ENCODE measurements around the gene CBLB. TPM values are rescaled to one million over a fixed set of nuclear protein-coding genes. Genes with fewer than 3 reads are reported as not detected.

The CBLB gene
- total and polyA plus RNA-seq, 3 experiments from 2014 or later = 67.7 to 113 (median 112) TPM

GRCh38 chr3:105883798-105884377, 15.1 kb upstream of the CBLB start:
- Mint-ChIP-seq H3K4me3 (peak overlapping the region in 6 of 7 donors; percentile 12 to 90 (median 88)), H3K27ac (peak overlapping the region in 3 of 8 donors; percentile 4 to 92 (median 91)), H3K27me3 (no peaks in the 10 kb centered on the region), H3K36me3 (peaks cover 0 to 3% (median 2%) of the 10 kb centered on the region in 3 donors), H3K9me3 (no peaks in the 10 kb centered on the region), H3K4me1 (peaks cover 10 to 22% (median 18%) of the 10 kb centered on the region in 3 donors)
- H3K4me3 ChIP-seq (ENCODE audit: low read length) = no peak overlapping the region
- no peaks in the 10 kb centered on the region for H3K27me3 ChIP-seq (ENCODE audit: insufficient read depth, low read length, poor library complexity, severe bottlenecking)
- no peak overlapping the region for H3K27ac ChIP-seq (ENCODE audit: low read depth, low read length)
- no peak for DNase-seq
- CTCF ChIA-PET = interaction anchor here (1.1 kb wide), 1 partner anchor 16 kb away, joined by 4 read pairs; no protein-coding TSS in a partner anchor
- H3K36me3 ChIP-seq (ENCODE audit: insufficient read depth, low read length) = no peaks in the 10 kb centered on the region
- no peaks in the 10 kb centered on the region for H3K4me1 ChIP-seq (ENCODE audit: insufficient read depth, low read length)
- no peaks in the 10 kb centered on the region for H3K9me3 ChIP-seq (ENCODE audit: low read length)
- POLR2A ChIA-PET = no interaction called here

GRCh38 chr3:105880681-105881290, 12.0 kb upstream of the CBLB start:
- no peaks in the 10 kb centered on the region for H3K36me3 ChIP-seq (ENCODE audit: insufficient read depth, low read length)
- peaks cover 0 to 2% (median 1%) of the 10 kb centered on the region in 3 donors for H3K36me3 Mint-ChIP-seq
- H3K4me3 ChIP-seq (ENCODE audit: low read length) = no peak overlapping the region
- no peaks in the 10 kb centered on the region for H3K27me3 Mint-ChIP-seq
- H3K27ac ChIP-seq (ENCODE audit: low read depth, low read length) = no peak overlapping the region
- no peak overlapping the region for H3K27ac Mint-ChIP-seq
- no peak overlapping the region for H3K4me3 Mint-ChIP-seq
- H3K9me3 ChIP-seq (ENCODE audit: low read length) = no peaks in the 10 kb centered on the region
- DNase-seq = no peak
- ChIA-PET CTCF (no interaction called here), POLR2A (interaction anchor here (0.8 kb wide), 1 partner anchor 11 kb away, joined by 4 read pairs; no protein-coding TSS in a partner anchor)
- H3K27me3 ChIP-seq (ENCODE audit: insufficient read depth, low read length, poor library complexity, severe bottlenecking) = no peaks in the 10 kb centered on the region
- H3K4me1 ChIP-seq (ENCODE audit: insufficient read depth, low read length) = peaks cover 21% of the 10 kb centered on the region
- H3K9me3 Mint-ChIP-seq = peaks cover 0 to 1% (median 0%) of the 10 kb centered on the region in 5 donors
- H3K4me1 Mint-ChIP-seq = peaks cover 29 to 49% (median 45%) of the 10 kb centered on the region in 3 donors

GRCh38 chr3:105878061-105878460, 9.2 kb upstream of the CBLB start:
- Histone ChIP-seq H3K4me3 (ENCODE audit: low read length) (no peak overlapping the region), H3K9me3 (ENCODE audit: low read length) (no peaks in the 10 kb centered on the region), H3K27ac (ENCODE audit: low read depth, low read length) (no peak overlapping the region), H3K27me3 (ENCODE audit: insufficient read depth, low read length, poor library complexity, severe bottlenecking) (no peaks in the 10 kb centered on the region), H3K36me3 (ENCODE audit: insufficient read depth, low read length) (no peaks in the 10 kb centered on the region), H3K4me1 (ENCODE audit: insufficient read depth, low read length) (peaks cover 23% of the 10 kb centered on the region)
- Mint-ChIP-seq H3K36me3 (peaks cover 0 to 2% (median 0%) of the 10 kb centered on the region in 3 donors), H3K9me3 (peaks cover 0 to 1% (median 0%) of the 10 kb centered on the region in 5 donors), H3K27me3 (no peaks in the 10 kb centered on the region), H3K4me3 (peak overlapping the region in 5 of 7 donors; percentile 27 to 62 (median 41)), H3K4me1 (peaks cover 30 to 48% (median 44%) of the 10 kb centered on the region in 3 donors), H3K27ac (peak overlapping the region in 5 of 8 donors; percentile 19 to 84 (median 46))
- ChIA-PET POLR2A (no interaction called here), CTCF (no interaction called here)
- no peak for DNase-seq

- Mint-ChIP-seq H3K4me1 (peaks cover 28 to 42% (median 38%) of the 10 kb centered on the region in 3 donors), H3K9me3 (peaks cover 0 to 1% (median 0%) of the 10 kb centered on the region in 5 donors), H3K36me3 (no peaks in the 10 kb centered on the region), H3K27me3 (no peaks in the 10 kb centered on the region), H3K27ac (peak overlapping the region; percentile 63 to 95 (median 76)), H3K4me3 (peak overlapping the region; percentile 68 to 82 (median 79))
- Histone ChIP-seq H3K27ac (ENCODE audit: low read depth, low read length) (no peak overlapping the region), H3K9me3 (ENCODE audit: low read length) (no peaks in the 10 kb centered on the region), H3K27me3 (ENCODE audit: insufficient read depth, low read length, poor library complexity, severe bottlenecking) (no peaks in the 10 kb centered on the region), H3K4me3 (ENCODE audit: low read length) (peak overlapping the region; percentile 10), H3K36me3 (ENCODE audit: insufficient read depth, low read length) (no peaks in the 10 kb centered on the region), H3K4me1 (ENCODE audit: insufficient read depth, low read length) (peaks cover 23% of the 10 kb centered on the region)
- no peak for DNase-seq
- CTCF ChIA-PET = no interaction called here
- POLR2A ChIA-PET = interaction anchor here (0.8 kb wide), 1 partner anchor 8 kb away, joined by 4 read pairs; the partner anchor contains the start of gene CBLB
Measured at GRCh38 chr3:105877336-105877910, 8.6 kb upstream of the CBLB start.

- H3K4me1 Mint-ChIP-seq = peaks cover 31 to 38% (median 36%) of the 10 kb centered on the region in 3 donors
- DNase-seq = peak in 2 of 5 donors; percentile 18 to 25
- H3K27me3 ChIP-seq (ENCODE audit: insufficient read depth, low read length, poor library complexity, severe bottlenecking) = no peaks in the 10 kb centered on the region
- H3K36me3 Mint-ChIP-seq = no peaks in the 10 kb centered on the region
- no peak overlapping the region for H3K27ac ChIP-seq (ENCODE audit: low read depth, low read length)
- H3K4me1 ChIP-seq (ENCODE audit: insufficient read depth, low read length) = peaks cover 23% of the 10 kb centered on the region
- peak overlapping the region; percentile 68 to 82 (median 79) for H3K4me3 Mint-ChIP-seq
- H3K27ac Mint-ChIP-seq = peak overlapping the region; percentile 63 to 95 (median 76)
- H3K9me3 ChIP-seq (ENCODE audit: low read length) = no peaks in the 10 kb centered on the region
- peaks cover 0 to 1% (median 0%) of the 10 kb centered on the region in 5 donors for H3K9me3 Mint-ChIP-seq
- H3K36me3 ChIP-seq (ENCODE audit: insufficient read depth, low read length) = no peaks in the 10 kb centered on the region
- H3K4me3 ChIP-seq (ENCODE audit: low read length) = peak overlapping the region; percentile 10
- CTCF ChIA-PET = no interaction called here
- POLR2A ChIA-PET = interaction anchor here (0.8 kb wide), 1 partner anchor 8 kb away, joined by 4 read pairs; the partner anchor contains the start of gene CBLB
- no peaks in the 10 kb centered on the region for H3K27me3 Mint-ChIP-seq
Measured at GRCh38 chr3:105876780-105877327, 8.0 kb upstream of the CBLB start.

GRCh38 chr3:105869861-105870755, 1.3 kb upstream of the CBLB start:
- no peaks in the 10 kb centered on the region for H3K9me3 ChIP-seq (ENCODE audit: low read length)
- peak overlapping the region; percentile 73 to 100 (median 95) for H3K4me3 Mint-ChIP-seq
- H3K36me3 Mint-ChIP-seq = peaks cover 4 to 37% (median 7%) of the 10 kb centered on the region in 3 donors
- no peaks in the 10 kb centered on the region for H3K36me3 ChIP-seq (ENCODE audit: insufficient read depth, low read length)
- DNase-seq = no peak
- H3K9me3 Mint-ChIP-seq = no peaks in the 10 kb centered on the region
- H3K27ac Mint-ChIP-seq = peak overlapping the region; percentile 87 to 99 (median 97)
- no peaks in the 10 kb centered on the region for H3K27me3 ChIP-seq (ENCODE audit: insufficient read depth, low read length, poor library complexity, severe bottlenecking)
- peak overlapping the region; percentile 88 for H3K4me3 ChIP-seq (ENCODE audit: low read length)
- peaks cover 28% of the 10 kb centered on the region for H3K4me1 ChIP-seq (ENCODE audit: insufficient read depth, low read length)
- ChIA-PET CTCF (interaction anchor here (1.5 kb wide), 1 partner anchor 47 kb away, joined by 3 read pairs; no protein-coding TSS in a partner anchor), POLR2A (interaction anchor here (1.0 to 2.6 kb wide), 4 partner anchors 11 to 117 kb away, joined by 4 to 8 read pairs (median 6); no protein-coding TSS in a partner anchor)
- H3K4me1 Mint-ChIP-seq = peaks cover 24 to 43% (median 34%) of the 10 kb centered on the region in 3 donors
- H3K27ac ChIP-seq (ENCODE audit: low read depth, low read length) = peak overlapping the region; percentile 81
- no peaks in the 10 kb centered on the region for H3K27me3 Mint-ChIP-seq

GRCh38 chr3:105869531-105869833, 670 bp upstream of the CBLB start:
- H3K36me3 ChIP-seq (ENCODE audit: insufficient read depth, low read length) = no peaks in the 10 kb centered on the region
- H3K9me3 ChIP-seq (ENCODE audit: low read length) = no peaks in the 10 kb centered on the region
- Mint-ChIP-seq H3K27me3 (no peaks in the 10 kb centered on the region), H3K9me3 (no peaks in the 10 kb centered on the region), H3K27ac (peak overlapping the region; percentile 87 to 99 (median 97)), H3K4me3 (peak overlapping the region; percentile 95 to 100 (median 98)), H3K36me3 (peaks cover 4 to 43% (median 13%) of the 10 kb centered on the region in 3 donors), H3K4me1 (peaks cover 22 to 42% (median 39%) of the 10 kb centered on the region in 3 donors)
- ChIA-PET CTCF (interaction anchor here (0.6 to 1.5 kb wide), 2 partner anchors 47 to 331 kb away, joined by 3 read pairs; no protein-coding TSS in a partner anchor), POLR2A (interaction anchor here (0.5 to 2.6 kb wide), 7 partner anchors 8 to 116 kb away, joined by 3 to 8 read pairs (median 4); no protein-coding TSS in a partner anchor)
- no peak for DNase-seq
- no peaks in the 10 kb centered on the region for H3K27me3 ChIP-seq (ENCODE audit: insufficient read depth, low read length, poor library complexity, severe bottlenecking)
- peak overlapping the region; percentile 88 for H3K4me3 ChIP-seq (ENCODE audit: low read length)
- H3K4me1 ChIP-seq (ENCODE audit: insufficient read depth, low read length) = peaks cover 34% of the 10 kb centered on the region
- peak overlapping the region; percentile 81 for H3K27ac ChIP-seq (ENCODE audit: low read depth, low read length)
